HG02981 (cell line): Measurements from ENCODE around the gene UTF1.

Experiments used
- ATAC-seq: cut with Tn5 transposase; IDR thresholded peaks from one replicate; pipeline ENCODE4 v1.9.1; 2021; ENCODE audit warnings: mild to moderate bottlenecking, moderate library complexity; ENCODE audit not compliant: unreplicated experiment

UTF1 gene

GRCh38 chr10:133276435-133277201 is 46.6 kb downstream of the UTF1 start, which contains the start of gene ADAM8:
TSS of gene ADAM8 (minus strand) at chr10:133276868. CDS start at chr10:133276817, 51 bp downstream.
- peak; percentile 45 for ATAC-seq

GRCh38 chr10:133277277-133277992 is 47.4 kb downstream of the UTF1 start:
- ATAC-seq: no peak

GRCh38 chr10:133277993-133278576 is 48.1 kb downstream of the UTF1 start:
- no peak for ATAC-seq

GRCh38 chr10:133278577-133279265 is 48.7 kb downstream of the UTF1 start:
- peak; percentile 40 for ATAC-seq

DNA sequence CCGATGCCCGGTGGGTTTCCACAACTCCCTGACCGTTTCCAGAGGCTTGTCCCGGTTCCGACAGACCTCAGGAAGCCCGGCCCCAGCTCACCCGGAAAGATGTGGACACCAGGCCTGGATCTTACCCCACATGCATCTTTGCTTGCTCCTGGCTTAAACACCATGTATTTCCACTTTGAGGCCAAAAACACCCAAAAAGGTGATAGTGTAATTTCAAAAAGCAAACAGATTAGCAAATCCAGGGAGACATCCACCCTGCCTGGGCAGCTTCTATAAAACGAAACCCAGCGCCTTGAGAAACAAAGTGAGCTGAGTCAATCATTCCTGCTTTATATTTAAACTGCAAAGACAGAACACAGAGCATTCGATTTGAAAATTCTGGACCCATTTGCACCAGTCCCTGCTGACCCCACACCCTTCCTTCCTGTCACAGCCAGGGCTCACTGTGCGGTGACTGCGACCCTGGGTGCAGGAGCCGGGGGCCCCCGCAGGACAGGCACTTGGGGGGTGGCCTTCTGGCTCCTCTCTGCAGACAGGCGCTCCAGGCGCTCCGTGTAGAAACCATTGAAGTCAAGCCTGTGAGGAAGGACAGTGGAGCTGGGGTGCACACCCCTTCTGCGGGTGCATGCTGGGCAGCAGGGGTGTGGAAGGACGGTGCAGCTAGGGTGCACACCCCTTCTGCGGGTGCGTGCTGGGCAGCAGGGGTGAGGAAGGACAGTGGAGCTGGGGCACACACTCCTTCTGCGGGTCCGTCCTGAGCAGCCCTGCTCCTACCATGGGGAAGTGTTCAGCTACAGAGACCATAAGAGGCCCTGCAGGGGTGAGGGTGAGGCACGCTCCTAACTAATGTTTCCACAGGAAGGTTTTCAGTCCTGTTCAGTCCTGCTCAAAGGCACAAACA is 49.6 kb downstream of the UTF1 start:
- no peak for ATAC-seq

DNA sequence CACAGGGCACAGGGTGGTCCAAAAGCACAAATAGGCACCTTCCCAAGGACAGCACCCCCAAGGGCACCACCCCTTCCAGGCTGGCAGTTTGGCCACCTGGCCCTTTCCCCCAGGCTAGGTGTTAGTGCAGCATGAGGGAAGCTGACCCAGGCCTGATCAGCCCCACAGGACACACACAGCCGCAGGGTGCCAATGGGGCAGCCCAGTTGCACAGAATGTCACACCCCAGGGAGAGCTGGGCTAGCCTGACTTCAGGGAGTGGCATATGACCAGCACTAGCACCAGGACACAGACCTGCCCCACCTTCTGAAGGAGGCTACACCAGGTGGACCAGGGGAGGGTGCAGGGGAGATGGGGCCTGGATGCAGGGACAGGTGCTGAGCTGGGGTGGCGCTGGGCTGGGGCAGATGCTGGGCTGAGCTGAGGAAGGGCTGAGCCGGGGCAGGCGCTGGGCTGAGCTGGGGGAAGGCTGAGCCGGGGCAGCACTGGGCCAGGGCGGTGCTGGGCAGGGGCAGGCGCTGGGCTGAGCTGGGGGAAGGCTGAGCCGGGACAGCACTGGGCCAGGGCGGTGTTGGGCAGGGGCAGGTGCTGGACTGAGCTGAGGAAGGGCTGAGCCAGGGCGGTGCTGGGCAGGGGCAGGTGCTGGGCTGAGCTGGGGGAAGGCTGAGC is 50.5 kb downstream of the UTF1 start:
- no peak for ATAC-seq

DNA sequence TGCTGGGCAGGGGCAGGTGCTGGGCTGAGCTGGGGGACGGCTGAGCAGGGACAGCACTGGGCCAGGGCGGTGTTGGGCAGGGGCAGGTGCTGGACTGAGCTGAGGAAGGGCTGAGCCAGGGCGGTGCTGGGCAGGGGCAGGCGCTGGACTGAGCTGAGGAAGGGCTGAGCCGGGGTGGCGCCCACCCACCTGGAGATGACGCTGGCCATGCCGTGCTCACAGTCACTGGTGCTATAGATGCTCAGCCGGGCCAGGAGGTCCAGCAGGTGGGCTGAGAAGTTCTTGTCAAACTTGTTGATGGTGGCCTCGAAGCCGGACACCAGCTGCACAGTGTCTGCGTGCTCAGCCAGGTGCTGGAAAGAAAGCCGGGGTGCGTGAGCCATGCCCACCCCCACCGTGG is 51.1 kb downstream of the UTF1 start:
- ATAC-seq: no peak
